HCT116 (cell line): ENCODE data around the gene ZBTB21. TPM values are rescaled to one million over a fixed set of nuclear protein-coding genes. Genes with fewer than 3 reads are reported as not detected.
A peak's percentile ranks its signal among the peaks of the same experiment; 100 is the strongest.

Experiments
- ATAC-seq: fragments of 200-7000 bp; cut with Tn5 transposase; 2 replicates; pipeline ENCODE4 v1.9.1; 2020; ENCODE audit warnings: mild to moderate bottlenecking, moderate library complexity
- Bru-seq: library from RNA; stranded (reverse); fragments of 400-500 nt; gene quantifications from one replicate; lab custom pipeline; 2021; lab: Mats Ljungman, UMichigan
- BruChase-seq, 2 experiments: library from RNA; stranded (reverse); fragments of 400-500 nt; gene quantifications; one replicate each; lab custom pipeline; 2021; lab: Mats Ljungman, UMichigan
- BruUV-seq: library from RNA; stranded (reverse); fragments of 400-500 nt; replicated peaks from 2 replicates; lab custom pipeline; 2021; lab: Mats Ljungman, UMichigan
- CTCF ChIA-PET: fragments of 300-600 bp; sonication (Branson Sonifier 250); formaldehyde crosslinking; loops from one replicate; lab custom pipeline; 2021; ENCODE audit warnings: antibody characterized with exemption; lab: Charles Lee
- POLR2A ChIA-PET: fragments of 300-600, 350-600 bp; sonication (Branson Sonifier 250); formaldehyde crosslinking; loops from one replicate; lab custom pipeline; 2021; ENCODE audit warnings: antibody characterized with exemption; lab: Charles Lee
- RAD21 ChIA-PET, 2 experiments: fragments of 300-600 bp; sonication (Branson Sonifier 250); formaldehyde crosslinking; loops; one replicate each; lab custom pipeline; 2023; ENCODE audit warnings: low total read pairs in 2 of 2; ENCODE audit not compliant: uncharacterized antibody in 2 of 2, unreplicated experiment in 2 of 2, low non-redundant PET in 1 of 2; lab: Charles Lee
- DNase-seq: peaks from one replicate; pipeline ENCODE4 v3.0.0-alpha.2; 2010; ENCODE audit warnings: low read depth, low spot score
- H2AFZ ChIP-seq: fragments of 200-600 bp; shearing (Covaris generic), sonication (generic); 2 replicates; pipeline ENCODE4 v1.6.1; 2017; ENCODE audit warnings: low read depth, mixed run types, mixed read lengths, antibody characterized with exemption, low read length; ENCODE audit not compliant: poor library complexity, severe bottlenecking
- H3K27ac ChIP-seq: 2 replicates; pipeline ENCODE4 v1.5.1; 2012; ENCODE audit warnings: low read depth, low read length
- H3K27me3 ChIP-seq: fragments of 200-600 bp; sonication (generic); 2 replicates; pipeline ENCODE4 v1.6.1; 2016; ENCODE audit warnings: mixed run types, low read length, mixed read lengths; ENCODE audit not compliant: insufficient read depth
- H3K36me3 ChIP-seq, 2 experiments: fragments of 200-500 bp in 1 of 2; fragments of 200-600 bp in 1 of 2; sonication (Bioruptor generic) in 1 of 2; sonication (generic) in 1 of 2; 2 replicates each; pipeline versions ENCODE4 v1.5.1 to v1.6.1; 2014 to 2016; ENCODE audit warnings: low read length in 2 of 2, inconsistent platforms in 1 of 2, mixed read lengths in 1 of 2, mixed run types in 1 of 2; ENCODE audit not compliant: insufficient read depth in 2 of 2, control insufficient read depth in 1 of 2
- H3K4me1 ChIP-seq, 2 experiments: fragments of 200-600 bp in 1 of 2; sonication (generic) in 1 of 2; 2 replicates each; pipeline versions ENCODE4 v1.5.1 to v1.6.1; 2012 to 2017; ENCODE audit warnings: low read length in 2 of 2, inconsistent platforms in 1 of 2, mild to moderate bottlenecking in 1 of 2, mixed read lengths in 1 of 2, mixed run types in 1 of 2, moderate library complexity in 1 of 2; ENCODE audit not compliant: insufficient read depth in 2 of 2, control insufficient read depth in 1 of 2
- H3K4me2 ChIP-seq: fragments of 200-600 bp; sonication (generic); 2 replicates; pipeline ENCODE4 v1.6.1; 2017; ENCODE audit warnings: mixed run types, low read length, mixed read lengths
- H3K4me3 ChIP-seq, 2 experiments: fragments of 200-600 bp in 1 of 2; sonication (generic) in 1 of 2; replicated peaks in 1 of 2; 2 replicates each; pipeline ENCODE4 v1.5.1; 2011 to 2016; ENCODE audit warnings: low read length in 2 of 2, control low read depth in 1 of 2, low read depth in 1 of 2, mild to moderate bottlenecking in 1 of 2, mixed read lengths in 1 of 2, mixed run types in 1 of 2
- H3K79me2 ChIP-seq: fragments of 200-600 bp; sonication (generic); 2 replicates; pipeline ENCODE4 v1.6.1; 2017; ENCODE audit warnings: mild to moderate bottlenecking, mixed run types, low read length, moderate library complexity, mixed read lengths; ENCODE audit not compliant: insufficient read depth
- H3K9ac ChIP-seq: fragments of 200-600 bp; sonication (generic); 2 replicates; pipeline ENCODE4 v1.6.1; 2016; ENCODE audit warnings: low read length, mixed read lengths
- H3K9me2 ChIP-seq: fragments of 200-600 bp; sonication (generic), shearing (Covaris generic); 2 replicates; pipeline ENCODE4 v1.6.1; 2017; ENCODE audit warnings: mixed run types, mild to moderate bottlenecking, moderate library complexity; ENCODE audit not compliant: insufficient read depth
- H3K9me3 ChIP-seq, 2 experiments: fragments of 200-500 bp in 1 of 2; fragments of 200-600 bp in 1 of 2; sonication (Bioruptor generic) in 1 of 2; sonication (generic) in 1 of 2; 2 replicates each; pipeline ENCODE4 v1.6.1; 2014 to 2017; ENCODE audit warnings: low read length in 2 of 2, mixed read lengths in 2 of 2, inconsistent platforms in 1 of 2, low read depth in 1 of 2, mild to moderate bottlenecking in 1 of 2, mixed run types in 1 of 2, moderate library complexity in 1 of 2; ENCODE audit not compliant: control insufficient read depth in 1 of 2, insufficient read depth in 1 of 2
- H4K20me1 ChIP-seq: fragments of 200-600 bp; sonication (generic), shearing (Covaris generic); 2 replicates; pipeline ENCODE4 v1.6.1; 2017; ENCODE audit warnings: mixed run types, mild to moderate bottlenecking, moderate library complexity; ENCODE audit not compliant: insufficient read depth
- ATF3 ChIP-seq: IDR thresholded peaks from 2 replicates; pipeline ENCODE4 v1.6.1; 2012
- CBX3 ChIP-seq: IDR thresholded peaks from 2 replicates; pipeline ENCODE4 v1.6.1; 2012; ENCODE audit warnings: low read depth
- FOSL1 ChIP-seq: IDR thresholded peaks from 2 replicates; pipeline ENCODE4 v1.6.1; 2012; ENCODE audit warnings: low read depth
- POLR2A ChIP-seq: IDR thresholded peaks from 2 replicates; pipeline ENCODE4 v1.7.0; 2011; ENCODE audit warnings: borderline replicate concordance; ENCODE audit not compliant: insufficient read depth, insufficient read length; ENCODE audit errors: extremely low read depth
- POLR2AphosphoS5 ChIP-seq: IDR thresholded peaks from 2 replicates; pipeline ENCODE4 v1.6.1; 2011; ENCODE audit warnings: mild to moderate bottlenecking, low read depth, low read length, moderate library complexity
- SIN3A ChIP-seq: IDR thresholded peaks from 2 replicates; pipeline ENCODE4 v1.6.1; 2012; ENCODE audit warnings: low read depth
- ZFX ChIP-seq: fragments of 450-650 bp; IDR thresholded peaks from 2 replicates; pipeline ENCODE4 v1.6.1; 2017
- intact Hi-C: fragments of 100-400 bp; cut with micrococcal nuclease; formaldehyde crosslinking; loops from 2 replicates; pipeline ENCODE4 v1.10.0; 2022
- long read RNA-seq: library from polyadenylated mRNA; unstranded; transcript quantifications from one replicate; pipeline ENCODE4 v2.0.0, GENCODE V29; 2021; ENCODE audit not compliant: unreplicated experiment
- polyA plus RNA-seq: library from polyadenylated mRNA; unstranded; fragments of >200 nt; gene quantifications from 2 replicates; pipeline ENCODE4 v1.2.1, GENCODE V29; 2012; ENCODE audit warnings: missing spikeins
- total RNA-seq: library from RNA; stranded (reverse); gene quantifications from one replicate; pipeline ENCODE4 v1.2.1, GENCODE V29; 2021; ENCODE audit not compliant: unreplicated experiment

The ZBTB21 gene
- total RNA-seq: 28.7 TPM
- 9.9 and 10.5 TPM in 2 replicates for polyA plus RNA-seq
- Bru-seq, nascent RNA: percentile 91 among the genes with signal in this experiment
- BruChase-seq, experiment 1, labeled RNA remaining after a 6-hour chase: percentile 86 among the genes with signal in this experiment
- percentile 95 among the genes with signal in this experiment for BruChase-seq, experiment 2, labeled RNA remaining after a 2-hour chase
- long read RNA-seq, full-length matches to known transcripts: 2 of 24 reads
- long read RNA-seq, partial matches to known transcripts: 4 of 24 reads
- long read RNA-seq, other reads (novel, unspliced or antisense): 18 of 24 reads

GRCh38 chr21:42009831-42010506 lies at the start of gene ZBTB21:
Gene ZBTB21 (minus strand): TSS chr21:42010360. CDS start chr21:41994095, 16,265 bp downstream.
- DNase-seq: peak; percentile 95
- Histone ChIP-seq H2AFZ (no peak within 1 kb of the TSS), H3K4me2 (peak within 1 kb of the TSS; percentile 92), H3K4me1 (peaks cover 9 to 11% of the 10 kb centered on the region in 2 experiments), H3K27ac (peak within 1 kb of the TSS; percentile 92), H3K27me3 (no peaks in the 10 kb centered on the region), H3K4me3 (peak within 1 kb of the TSS; percentile 76 to 79), H3K9ac (peak within 1 kb of the TSS; percentile 90), H3K36me3 (peaks cover 0 to 16% of the 10 kb centered on the region in 2 experiments; a peak in 3 of 4 replicates), H4K20me1 (no peaks in the 10 kb centered on the region; the same call in 1 of the 2 replicates), H3K9me2 (no peaks in the 10 kb centered on the region), H3K9me3 (no peaks in the 10 kb centered on the region), H3K79me2 (peaks cover 44% of the 10 kb centered on the region)
- RAD21 ChIA-PET: interaction anchor here in 1 of 2 experiments (0.6 kb wide), 1 partner anchor 232 kb away, joined by 3 read pairs; no protein-coding TSS in a partner anchor
- no TSS peak for BruUV-seq
- POLR2A ChIA-PET: interaction anchor here (0.8 kb wide), 1 partner anchor 34 kb away, joined by 3 read pairs; no protein-coding TSS in a partner anchor
- ATAC-seq: peak; percentile 91
- intact Hi-C loops: loop anchor here (2.0 to 5.0 kb wide), 2 partner anchors 107 to 131 kb away; partner anchors contain the start of gene PRDM15
- TF ChIP-seq SIN3A (no peak), POLR2AphosphoS5 (peak; percentile 86), ZFX (0 out of 2 replicates have a peak, but pooled peaks have one; percentile 0), CBX3 (no peak), POLR2A (peak; percentile 75)
- CTCF ChIA-PET: no interaction called here

- ChIA-PET CTCF (no interaction called here), POLR2A (no interaction called here), RAD21 (no interaction called here)
- H3K9me3 ChIP-seq: no peaks in the 10 kb centered on the region
- H3K4me2 ChIP-seq: no peak overlapping the region
- H3K79me2 ChIP-seq: no peaks in the 10 kb centered on the region
- TF ChIP-seq ATF3 (no peak), CBX3 (no peak), FOSL1 (no peak)
- no peaks in the 10 kb centered on the region for H3K36me3 ChIP-seq
- H3K27ac ChIP-seq: no peak overlapping the region
- no peaks in the 10 kb centered on the region for H4K20me1 ChIP-seq
- no peak for ATAC-seq
- no TSS peak for BruUV-seq
- intact Hi-C loops: no loop called here
- no peaks in the 10 kb centered on the region for H3K27me3 ChIP-seq
- H3K4me3 ChIP-seq: no peak overlapping the region
- DNase-seq: no peak
- H3K9ac ChIP-seq: no peak overlapping the region
- peaks cover 0 to 8% of the 10 kb centered on the region in 2 experiments; a peak in 3 of 4 replicates for H3K4me1 ChIP-seq
- H2AFZ ChIP-seq: no peak overlapping the region
- H3K9me2 ChIP-seq: no peaks in the 10 kb centered on the region
Observed at GRCh38 chr21:42059721-42060120, 49.6 kb upstream of the ZBTB21 start.
